Esophagus muscularis mucosa (tissue), 4 donors: ENCODE data around the gene FSHB. TPM values are rescaled to one million over a fixed set of nuclear protein-coding genes. Genes with fewer than 3 reads are reported as not detected.
"Not testable (repeated sequence)": the region's sequence is repeated elsewhere in the genome, so short reads cannot be mapped to it uniquely, and the experiment has no call there.

Experiments used
- DNase-seq: peaks from one replicate; pipeline ENCODE4 v3.0.0-alpha.2; 2017; ENCODE audit errors: extremely low spot score
- H3K27ac ChIP-seq, 4 donors: fragments of 200-600 bp; sonication (generic); replicated peaks in 1 of 4; 1 replicate in 3 of 4; 2 replicates in 1 of 4; pipeline ENCODE4 v1.5.1; 2016 to 2019; ENCODE audit warnings: mild to moderate bottlenecking in 1 of 4
- H3K27me3 ChIP-seq, 4 donors: fragments of 200-600 bp; sonication (generic); one replicate each; pipeline versions ENCODE4 v1.5.1 to v1.6.0; 2016 to 2019
- H3K36me3 ChIP-seq, 4 donors: fragments of 200-600 bp; sonication (generic); one replicate each; pipeline ENCODE4 v1.5.1; 2016 to 2019
- H3K4me1 ChIP-seq, 4 donors: fragments of 200-600 bp; sonication (generic); one replicate each; pipeline ENCODE4 v1.5.1; 2016 to 2019
- H3K4me3 ChIP-seq, 4 donors: fragments of 200-600 bp; sonication (generic); 1 replicate in 2 of 4; 2 replicates in 2 of 4; pipeline ENCODE4 v1.5.1; 2016 to 2019; ENCODE audit warnings: mild to moderate bottlenecking in 4 of 4, moderate library complexity in 1 of 4
- H3K9me3 ChIP-seq, 4 donors: fragments of 200-600 bp; sonication (generic); 1 replicate in 3 of 4; 2 replicates in 1 of 4; pipeline ENCODE4 v1.5.1; 2016 to 2019
- EP300 ChIP-seq: sonication (generic); formaldehyde crosslinking; IDR thresholded peaks from one replicate; pipeline ENCODE4 v1.6.1; 2017; ENCODE audit warnings: antibody characterized with exemption
- POLR2A ChIP-seq: fragments of 450-650 bp; IDR thresholded peaks from one replicate; pipeline ENCODE4 v1.6.1; 2017; ENCODE audit warnings: antibody characterized with exemption, moderate library complexity, mild to moderate bottlenecking, low read depth
- POLR2AphosphoS5 ChIP-seq, 2 donors: sonication (generic); formaldehyde crosslinking; IDR thresholded peaks; one replicate each; pipeline ENCODE4 v1.6.1; 2017; ENCODE audit warnings: antibody characterized with exemption in 2 of 2
- WGBS: methylation state at CpG from one replicate; pipeline ENCODE4 v1.1.5; 2018; 5-methylcytosine and 5-hydroxymethylcytosine counted together
- intact Hi-C: fragments of 100-400 bp; cut with DNase I; formaldehyde crosslinking; loops from one replicate; pipeline ENCODE4 v1.15.1; 2023
- total RNA-seq, 4 donors: library from RNA; depleted of rRNA; stranded (reverse); fragments of >200 nt; gene quantifications; one replicate each; pipeline versions ENCODE4 v1.1.0 to v1.2.1, GENCODE V29; 2016
- TF ChIP-seq, protein P1 (sequence below), 3 experiments: fragments of 200-600 bp in 2 of 3; fragments of 450-650 bp in 1 of 3; sonication (generic) in 2 of 3; IDR thresholded peaks; one replicate each; pipeline ENCODE4 v1.5.1; 2017 to 2019; ENCODE audit warnings: antibody characterized with exemption in 3 of 3, mild to moderate bottlenecking in 2 of 3, moderate library complexity in 1 of 3

The FSHB gene
- total RNA-seq, 4 donors from 2014 or later = not detected

DNA sequence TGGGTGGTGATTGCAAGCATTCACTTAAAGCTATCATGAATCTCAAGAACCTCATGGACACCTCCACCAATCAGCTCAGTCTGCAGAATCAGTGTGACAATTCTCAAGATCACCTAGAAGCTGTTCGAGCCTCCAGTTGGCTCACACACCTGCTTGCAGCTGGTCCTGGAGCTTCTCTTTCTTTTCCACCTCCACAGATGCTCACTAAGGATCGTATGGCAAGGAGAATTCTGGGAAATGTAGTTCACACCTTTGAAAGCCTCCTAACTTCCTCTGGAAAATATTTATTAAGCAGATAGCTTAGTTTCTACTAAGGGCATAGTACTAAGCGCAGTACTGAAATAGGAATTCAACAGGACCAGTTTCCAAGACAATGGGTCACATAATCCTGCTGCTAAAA, 26.2 kb downstream of the FSHB start:
- Histone ChIP-seq H3K4me1 (peaks cover 0 to 6% (median 0%) of the 10 kb centered on the region in 4 donors), H3K4me3 (no peak overlapping the region), H3K9me3 (no peaks in the 10 kb centered on the region), H3K27ac (no peak overlapping the region), H3K27me3 (no peaks in the 10 kb centered on the region), H3K36me3 (no peaks in the 10 kb centered on the region)
- TF ChIP-seq POLR2A = no peak
- TF ChIP-seq, protein P1, sequence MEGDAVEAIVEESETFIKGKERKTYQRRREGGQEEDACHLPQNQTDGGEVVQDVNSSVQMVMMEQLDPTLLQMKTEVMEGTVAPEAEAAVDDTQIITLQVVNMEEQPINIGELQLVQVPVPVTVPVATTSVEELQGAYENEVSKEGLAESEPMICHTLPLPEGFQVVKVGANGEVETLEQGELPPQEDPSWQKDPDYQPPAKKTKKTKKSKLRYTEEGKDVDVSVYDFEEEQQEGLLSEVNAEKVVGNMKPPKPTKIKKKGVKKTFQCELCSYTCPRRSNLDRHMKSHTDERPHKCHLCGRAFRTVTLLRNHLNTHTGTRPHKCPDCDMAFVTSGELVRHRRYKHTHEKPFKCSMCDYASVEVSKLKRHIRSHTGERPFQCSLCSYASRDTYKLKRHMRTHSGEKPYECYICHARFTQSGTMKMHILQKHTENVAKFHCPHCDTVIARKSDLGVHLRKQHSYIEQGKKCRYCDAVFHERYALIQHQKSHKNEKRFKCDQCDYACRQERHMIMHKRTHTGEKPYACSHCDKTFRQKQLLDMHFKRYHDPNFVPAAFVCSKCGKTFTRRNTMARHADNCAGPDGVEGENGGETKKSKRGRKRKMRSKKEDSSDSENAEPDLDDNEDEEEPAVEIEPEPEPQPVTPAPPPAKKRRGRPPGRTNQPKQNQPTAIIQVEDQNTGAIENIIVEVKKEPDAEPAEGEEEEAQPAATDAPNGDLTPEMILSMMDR (IDR thresholded peaks at IDR 0.05) = no peak
- TF ChIP-seq POLR2AphosphoS5 (IDR thresholded peaks at IDR 0.05) = no peak
- no peak for TF ChIP-seq EP300
- intact Hi-C loops = no loop called here
- no peak for DNase-seq
- WGBS = 73% methylated on average over 3 of the region's 3 CpGs

DNA sequence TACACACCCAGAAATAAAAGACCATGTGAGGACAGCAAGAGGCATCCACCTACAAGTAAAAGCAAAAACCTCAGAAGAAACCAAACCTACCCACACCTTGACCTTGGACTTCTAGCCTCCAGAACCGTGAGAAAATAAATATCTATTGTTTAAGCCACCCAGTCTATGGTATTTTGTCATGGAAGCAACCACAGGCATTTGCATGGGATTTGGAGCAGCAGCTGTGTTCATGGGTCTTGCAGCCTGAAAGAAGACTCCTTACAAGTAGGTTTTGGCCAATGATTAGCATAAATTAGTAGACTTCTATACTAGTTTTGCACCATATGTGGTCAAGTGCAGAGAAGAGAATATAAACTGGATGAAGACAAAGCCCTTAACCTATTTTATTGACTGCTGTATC, 27.9 kb downstream of the FSHB start:
- WGBS = 88% methylated on average over 1 of the region's 1 CpG
- Histone ChIP-seq H3K27me3 (no peaks in the 10 kb centered on the region), H3K4me3 (no peak overlapping the region), H3K27ac (no peak overlapping the region), H3K9me3 (no peaks in the 10 kb centered on the region), H3K36me3 (no peaks in the 10 kb centered on the region), H3K4me1 (peaks cover 0 to 7% (median 0%) of the 10 kb centered on the region in 4 donors)
- TF ChIP-seq POLR2AphosphoS5 (IDR thresholded peaks at IDR 0.05) = no peak
- no peak for TF ChIP-seq EP300
- TF ChIP-seq, protein P1 (IDR thresholded peaks at IDR 0.05) = no peak
- DNase-seq = no peak
- intact Hi-C loops = no loop called here

DNA sequence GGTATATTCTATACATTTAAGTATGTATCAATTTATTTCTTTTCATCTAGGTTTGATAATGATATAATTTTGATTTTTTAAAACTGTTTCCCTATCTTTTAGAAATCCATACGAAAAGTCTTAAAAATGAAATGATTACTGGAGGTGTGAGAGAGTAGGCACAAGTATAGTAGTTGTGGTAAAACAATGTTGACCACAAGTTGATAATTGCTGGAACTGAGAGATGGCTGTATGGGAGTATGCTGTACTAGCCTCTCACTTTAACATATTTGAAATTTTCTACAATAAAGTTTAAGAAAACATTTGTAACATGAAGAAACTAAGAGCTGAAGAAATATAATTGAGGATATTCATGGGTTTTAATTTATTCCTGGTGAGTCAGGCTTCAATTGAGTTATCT, 30.0 kb downstream of the FSHB start:
- intact Hi-C loops = no loop called here
- WGBS = 92% methylated on average over 1 of the region's 1 CpG
- Histone ChIP-seq H3K4me3 (no peak overlapping the region), H3K36me3 (no peaks in the 10 kb centered on the region), H3K27ac (no peak overlapping the region), H3K4me1 (peaks cover 0 to 7% (median 0%) of the 10 kb centered on the region in 4 donors), H3K9me3 (no peaks in the 10 kb centered on the region), H3K27me3 (no peaks in the 10 kb centered on the region)
- TF ChIP-seq EP300 = no peak
- TF ChIP-seq, protein P1 (IDR thresholded peaks at IDR 0.05) = no peak
- TF ChIP-seq POLR2AphosphoS5 (IDR thresholded peaks at IDR 0.05) = no peak
- TF ChIP-seq POLR2A = no peak
- DNase-seq = no peak

DNA sequence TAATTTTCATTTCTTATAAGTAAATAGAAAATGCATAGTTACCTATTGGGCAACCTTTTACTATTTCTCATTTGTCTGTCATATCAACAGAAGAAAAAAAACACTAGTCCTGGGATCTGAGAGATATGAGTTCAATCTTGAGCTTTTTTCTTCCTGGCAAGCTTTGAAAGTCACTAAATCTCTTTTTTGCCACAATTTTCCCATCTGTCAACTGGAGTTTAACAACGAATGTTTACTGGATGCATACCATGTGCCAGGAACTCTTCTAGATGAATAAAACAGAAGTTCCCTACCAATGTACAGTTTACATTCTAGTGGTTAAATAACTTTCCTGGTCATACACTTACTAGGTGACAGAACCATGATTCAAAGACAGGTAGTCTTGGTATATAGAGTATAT, 31.0 kb downstream of the FSHB start:
- no peaks in the 10 kb centered on the region for H3K9me3 ChIP-seq
- no peak for TF ChIP-seq POLR2AphosphoS5 (IDR thresholded peaks at IDR 0.05)
- no peak for TF ChIP-seq POLR2A
- TF ChIP-seq, protein P1 (IDR thresholded peaks at IDR 0.05) = no peak
- no peak for TF ChIP-seq EP300
- H3K36me3 ChIP-seq = no peaks in the 10 kb centered on the region
- H3K4me1 ChIP-seq = peaks cover 0 to 7% (median 0%) of the 10 kb centered on the region in 4 donors
- WGBS = 33% methylated on average over 1 of the region's 1 CpG
- intact Hi-C loops = no loop called here
- no peaks in the 10 kb centered on the region for H3K27me3 ChIP-seq
- no peak for DNase-seq
- no peak overlapping the region for H3K27ac ChIP-seq
- H3K4me3 ChIP-seq = no peak overlapping the region

DNA sequence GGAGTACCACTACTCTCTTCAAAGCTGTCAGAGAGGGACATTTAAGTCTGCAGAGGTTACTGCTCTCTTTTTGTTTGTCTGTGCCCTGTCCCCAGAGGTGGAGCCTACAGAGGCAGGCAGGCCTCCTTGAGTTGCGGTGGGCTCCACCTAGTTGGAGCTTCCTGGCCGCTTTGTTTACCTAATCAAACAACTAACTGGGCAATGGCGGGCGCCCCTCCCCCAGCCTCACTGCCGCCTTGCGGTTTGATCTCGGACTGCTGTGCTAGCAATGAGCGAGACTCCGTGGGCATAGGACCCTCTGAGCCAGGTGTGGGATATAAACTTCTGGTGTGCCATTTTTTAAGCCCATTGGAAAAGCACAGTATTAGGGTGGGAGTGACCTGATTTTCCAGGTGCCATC, 37.8 kb downstream of the FSHB start:
- WGBS = 83% methylated on average over 2 of the region's 9 CpGs
- DNase-seq, H3K4me3 ChIP-seq, H3K9me3 ChIP-seq, intact Hi-C loops, H3K36me3 ChIP-seq, H3K27ac ChIP-seq, H3K27me3 ChIP-seq: not testable (repeated sequence)
- H3K4me1 ChIP-seq = peaks cover 0 to 19% (median 16%) of the 10 kb centered on the region in 4 donors
